AG10803 (cell line): ENCODE results near the gene LRP1-AS.

ENCODE experiments used
- DNase-seq: peaks from one replicate; pipeline ENCODE4 v3.0.0; 2010; ENCODE audit warnings: low read depth
- H3K4me3 ChIP-seq: 2 replicates; pipeline ENCODE4 v1.5.1; 2011; ENCODE audit warnings: mild to moderate bottlenecking, low read length, control low read depth
- TF ChIP-seq, protein P1 (sequence below): conservative IDR thresholded peaks from 2 replicates; pipeline ENCODE4 v1.5.1; 2011; ENCODE audit warnings: mild to moderate bottlenecking, low read length, control low read depth, inconsistent platforms

The LRP1-AS gene

DNA sequence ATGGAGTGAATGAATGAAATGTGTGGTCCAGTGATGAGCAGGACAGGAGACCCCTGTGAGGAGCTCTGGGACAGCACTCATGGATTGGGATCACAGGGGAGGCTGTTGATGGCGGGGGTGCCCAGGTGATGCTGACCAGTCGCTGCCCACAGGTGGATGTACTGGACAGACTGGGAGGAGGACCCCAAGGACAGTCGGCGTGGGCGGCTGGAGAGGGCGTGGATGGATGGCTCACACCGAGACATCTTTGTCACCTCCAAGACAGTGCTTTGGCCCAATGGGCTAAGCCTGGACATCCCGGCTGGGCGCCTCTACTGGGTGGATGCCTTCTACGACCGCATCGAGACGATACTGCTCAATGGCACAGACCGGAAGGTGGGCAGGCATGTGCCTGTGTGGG is 13.3 kb upstream of the LRP1-AS start:
- no peak overlapping the region for H3K4me3 ChIP-seq
- DNase-seq, result no peak
- TF ChIP-seq, protein P1, sequence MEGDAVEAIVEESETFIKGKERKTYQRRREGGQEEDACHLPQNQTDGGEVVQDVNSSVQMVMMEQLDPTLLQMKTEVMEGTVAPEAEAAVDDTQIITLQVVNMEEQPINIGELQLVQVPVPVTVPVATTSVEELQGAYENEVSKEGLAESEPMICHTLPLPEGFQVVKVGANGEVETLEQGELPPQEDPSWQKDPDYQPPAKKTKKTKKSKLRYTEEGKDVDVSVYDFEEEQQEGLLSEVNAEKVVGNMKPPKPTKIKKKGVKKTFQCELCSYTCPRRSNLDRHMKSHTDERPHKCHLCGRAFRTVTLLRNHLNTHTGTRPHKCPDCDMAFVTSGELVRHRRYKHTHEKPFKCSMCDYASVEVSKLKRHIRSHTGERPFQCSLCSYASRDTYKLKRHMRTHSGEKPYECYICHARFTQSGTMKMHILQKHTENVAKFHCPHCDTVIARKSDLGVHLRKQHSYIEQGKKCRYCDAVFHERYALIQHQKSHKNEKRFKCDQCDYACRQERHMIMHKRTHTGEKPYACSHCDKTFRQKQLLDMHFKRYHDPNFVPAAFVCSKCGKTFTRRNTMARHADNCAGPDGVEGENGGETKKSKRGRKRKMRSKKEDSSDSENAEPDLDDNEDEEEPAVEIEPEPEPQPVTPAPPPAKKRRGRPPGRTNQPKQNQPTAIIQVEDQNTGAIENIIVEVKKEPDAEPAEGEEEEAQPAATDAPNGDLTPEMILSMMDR, result no peak

- TF ChIP-seq, protein P1, result no peak
- no peak overlapping the region for H3K4me3 ChIP-seq
- DNase-seq, result no peak
Measured at GRCh38 chr12:57160040-57160439, 12.6 kb upstream of the LRP1-AS start.

DNA sequence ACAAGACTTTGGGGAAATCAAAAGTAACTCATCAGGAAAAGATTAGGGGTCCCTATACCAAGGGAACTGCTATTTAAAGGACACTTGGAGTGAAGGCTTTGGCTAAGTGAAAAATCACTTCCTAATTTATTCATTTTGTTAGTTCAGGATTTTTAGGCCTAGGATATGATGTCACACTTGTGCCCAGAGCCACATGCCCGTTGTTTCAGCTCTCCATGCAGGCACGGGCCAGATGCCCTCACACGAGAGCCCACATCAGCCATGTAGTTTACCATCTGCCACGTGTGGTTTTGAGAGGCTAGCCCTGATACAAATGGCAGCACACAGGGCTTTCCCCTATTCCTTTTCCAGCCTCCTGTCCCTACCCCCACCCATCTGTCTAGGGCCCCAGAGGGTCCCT is 11.9 kb upstream of the LRP1-AS start:
- TF ChIP-seq, protein P1, result no peak
- no peak overlapping the region for H3K4me3 ChIP-seq
- no peak for DNase-seq

DNA sequence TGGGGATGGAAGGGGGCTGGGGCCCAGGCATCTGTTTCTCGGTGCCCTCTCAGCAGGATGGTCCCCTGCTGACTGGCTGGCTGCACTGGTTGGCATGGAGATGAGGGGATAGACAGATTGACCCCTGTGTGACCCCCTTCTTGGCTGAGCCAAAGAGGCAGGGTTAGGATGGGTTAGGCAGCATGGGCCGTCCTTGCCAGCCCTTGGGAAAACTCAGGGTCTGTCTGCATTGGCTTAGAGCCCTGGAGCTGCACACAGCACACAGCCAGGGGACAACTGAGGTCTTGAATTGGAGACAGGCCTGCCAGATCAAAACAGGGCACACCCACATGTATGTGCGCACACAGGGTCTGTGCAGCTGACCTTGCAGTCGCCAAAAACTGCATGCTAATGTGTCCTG is 11.2 kb upstream of the LRP1-AS start:
- no peak for DNase-seq
- H3K4me3 ChIP-seq, result no peak overlapping the region
- TF ChIP-seq, protein P1, result no peak

GRCh38 chr12:57158186-57158585 is 10.8 kb upstream of the LRP1-AS start:
- DNase-seq, result no peak
- no peak overlapping the region for H3K4me3 ChIP-seq
- TF ChIP-seq, protein P1, result no peak

GRCh38 chr12:57157588-57158173 is 10.3 kb upstream of the LRP1-AS start:
- H3K4me3 ChIP-seq, result no peak overlapping the region
- TF ChIP-seq, protein P1, result no peak
- DNase-seq, result no peak

- no peak overlapping the region for H3K4me3 ChIP-seq
- TF ChIP-seq, protein P1, result no peak
- DNase-seq, result no peak
Measured at GRCh38 chr12:57156701-57157403, 9.4 kb upstream of the LRP1-AS start.
